Raji (cell line): ENCODE results near the gene CPE.

Source experiments
- POLR2A ChIP-seq: IDR thresholded peaks from 2 replicates; pipeline ENCODE4 v1.6.1; 2011; ENCODE audit warnings: low read depth, low read length, control low read depth; ENCODE audit not compliant: insufficient read depth

The CPE gene

GRCh38 chr4:165472943-165473676 is 94.3 kb downstream of the CPE start:
- no peak for TF ChIP-seq POLR2A

GRCh38 chr4:165474784-165475705 is 96.2 kb downstream of the CPE start:
- TF ChIP-seq POLR2A, result no peak

GRCh38 chr4:165475706-165476070 is 96.9 kb downstream of the CPE start:
- TF ChIP-seq POLR2A, result no peak

GRCh38 chr4:165476214-165477098 is 97.6 kb downstream of the CPE start:
- no peak for TF ChIP-seq POLR2A

- TF ChIP-seq POLR2A, result no peak
Observed at GRCh38 chr4:165477799-165478198, 99.0 kb downstream of the CPE start.

GRCh38 chr4:165478260-165478659 is 99.5 kb downstream of the CPE start:
- TF ChIP-seq POLR2A, result no peak

- no peak for TF ChIP-seq POLR2A
Observed at GRCh38 chr4:165481053-165481835, 102.4 kb downstream of the CPE start.

- TF ChIP-seq POLR2A, result no peak
Observed at GRCh38 chr4:165489786-165490185, 111.0 kb downstream of the CPE start.

GRCh38 chr4:165493359-165493758 is 114.6 kb downstream of the CPE start:
- TF ChIP-seq POLR2A, result no peak

GRCh38 chr4:165502916-165503907 is 124.4 kb downstream of the CPE start:
- no peak for TF ChIP-seq POLR2A

GRCh38 chr4:165504184-165504583 is 125.4 kb downstream of the CPE start:
- TF ChIP-seq POLR2A, result no peak

- TF ChIP-seq POLR2A, result no peak
Observed at GRCh38 chr4:165505958-165506837, 127.4 kb downstream of the CPE start.
